ENCODE measurements around the gene PABPC4L. TPM values are rescaled to one million over a fixed set of nuclear protein-coding genes. Genes with fewer than 3 reads are reported as not detected.

Gene PABPC4L
- total and polyA plus RNA-seq, 9 of the 15 experiments (the other 6 are each of a cell fraction or from before 2014, with no cell fraction given): 0.14 to 1.1 (median 0.41) TPM

- TF ChIP-seq THAP12 (CRISPR knock-in tag; IDR thresholded peaks at IDR 0.05): no peak
- no peak for TF ChIP-seq PYGO2 (tag; IDR thresholded peaks at IDR 0.05)
- TF ChIP-seq, protein P1, sequence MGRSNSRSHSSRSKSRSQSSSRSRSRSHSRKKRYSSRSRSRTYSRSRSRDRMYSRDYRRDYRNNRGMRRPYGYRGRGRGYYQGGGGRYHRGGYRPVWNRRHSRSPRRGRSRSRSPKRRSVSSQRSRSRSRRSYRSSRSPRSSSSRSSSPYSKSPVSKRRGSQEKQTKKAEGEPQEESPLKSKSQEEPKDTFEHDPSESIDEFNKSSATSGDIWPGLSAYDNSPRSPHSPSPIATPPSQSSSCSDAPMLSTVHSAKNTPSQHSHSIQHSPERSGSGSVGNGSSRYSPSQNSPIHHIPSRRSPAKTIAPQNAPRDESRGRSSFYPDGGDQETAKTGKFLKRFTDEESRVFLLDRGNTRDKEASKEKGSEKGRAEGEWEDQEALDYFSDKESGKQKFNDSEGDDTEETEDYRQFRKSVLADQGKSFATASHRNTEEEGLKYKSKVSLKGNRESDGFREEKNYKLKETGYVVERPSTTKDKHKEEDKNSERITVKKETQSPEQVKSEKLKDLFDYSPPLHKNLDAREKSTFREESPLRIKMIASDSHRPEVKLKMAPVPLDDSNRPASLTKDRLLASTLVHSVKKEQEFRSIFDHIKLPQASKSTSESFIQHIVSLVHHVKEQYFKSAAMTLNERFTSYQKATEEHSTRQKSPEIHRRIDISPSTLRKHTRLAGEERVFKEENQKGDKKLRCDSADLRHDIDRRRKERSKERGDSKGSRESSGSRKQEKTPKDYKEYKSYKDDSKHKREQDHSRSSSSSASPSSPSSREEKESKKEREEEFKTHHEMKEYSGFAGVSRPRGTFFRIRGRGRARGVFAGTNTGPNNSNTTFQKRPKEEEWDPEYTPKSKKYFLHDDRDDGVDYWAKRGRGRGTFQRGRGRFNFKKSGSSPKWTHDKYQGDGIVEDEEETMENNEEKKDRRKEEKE (IDR thresholded peaks at IDR 0.05; ENCODE audit: borderline replicate concordance in 1 of 2, control insufficient read depth in 1 of 2, low read depth in 2 of 2, low read length in 1 of 2): no peak
- TF ChIP-seq ZNF668 (CRISPR knock-in tag; IDR thresholded peaks at IDR 0.05): no peak
- no peak for TF ChIP-seq MXI1 (IDR thresholded peaks at IDR 0.05; ENCODE audit: low read depth, low read length)
- TF ChIP-seq, protein P2, sequence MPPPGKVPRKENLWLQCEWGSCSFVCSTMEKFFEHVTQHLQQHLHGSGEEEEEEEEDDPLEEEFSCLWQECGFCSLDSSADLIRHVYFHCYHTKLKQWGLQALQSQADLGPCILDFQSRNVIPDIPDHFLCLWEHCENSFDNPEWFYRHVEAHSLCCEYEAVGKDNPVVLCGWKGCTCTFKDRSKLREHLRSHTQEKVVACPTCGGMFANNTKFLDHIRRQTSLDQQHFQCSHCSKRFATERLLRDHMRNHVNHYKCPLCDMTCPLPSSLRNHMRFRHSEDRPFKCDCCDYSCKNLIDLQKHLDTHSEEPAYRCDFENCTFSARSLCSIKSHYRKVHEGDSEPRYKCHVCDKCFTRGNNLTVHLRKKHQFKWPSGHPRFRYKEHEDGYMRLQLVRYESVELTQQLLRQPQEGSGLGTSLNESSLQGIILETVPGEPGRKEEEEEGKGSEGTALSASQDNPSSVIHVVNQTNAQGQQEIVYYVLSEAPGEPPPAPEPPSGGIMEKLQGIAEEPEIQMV (tag; conservative IDR thresholded peaks at IDR 0.05; ENCODE audit: low read depth): no peak
- no peak for TF ChIP-seq DPF2 (IDR thresholded peaks at IDR 0.05)
- TF ChIP-seq MEIS2 (IDR thresholded peaks at IDR 0.05; ENCODE audit: partially characterized antibody): no peak
Observed at GRCh38 chr4:134178706-134179105, 22.9 kb downstream of the PABPC4L start (continued).
